HG03066 (cell line): ENCODE results near the gene USP6NL.
"Not testable (repeated sequence)": the region's sequence is repeated elsewhere in the genome, so short reads cannot be mapped to it uniquely, and the experiment has no call there.

Experiments
- ATAC-seq: cut with Tn5 transposase; IDR thresholded peaks from one replicate; pipeline ENCODE4 v1.9.1; 2021; ENCODE audit warnings: low read depth; ENCODE audit not compliant: unreplicated experiment

USP6NL gene

DNA sequence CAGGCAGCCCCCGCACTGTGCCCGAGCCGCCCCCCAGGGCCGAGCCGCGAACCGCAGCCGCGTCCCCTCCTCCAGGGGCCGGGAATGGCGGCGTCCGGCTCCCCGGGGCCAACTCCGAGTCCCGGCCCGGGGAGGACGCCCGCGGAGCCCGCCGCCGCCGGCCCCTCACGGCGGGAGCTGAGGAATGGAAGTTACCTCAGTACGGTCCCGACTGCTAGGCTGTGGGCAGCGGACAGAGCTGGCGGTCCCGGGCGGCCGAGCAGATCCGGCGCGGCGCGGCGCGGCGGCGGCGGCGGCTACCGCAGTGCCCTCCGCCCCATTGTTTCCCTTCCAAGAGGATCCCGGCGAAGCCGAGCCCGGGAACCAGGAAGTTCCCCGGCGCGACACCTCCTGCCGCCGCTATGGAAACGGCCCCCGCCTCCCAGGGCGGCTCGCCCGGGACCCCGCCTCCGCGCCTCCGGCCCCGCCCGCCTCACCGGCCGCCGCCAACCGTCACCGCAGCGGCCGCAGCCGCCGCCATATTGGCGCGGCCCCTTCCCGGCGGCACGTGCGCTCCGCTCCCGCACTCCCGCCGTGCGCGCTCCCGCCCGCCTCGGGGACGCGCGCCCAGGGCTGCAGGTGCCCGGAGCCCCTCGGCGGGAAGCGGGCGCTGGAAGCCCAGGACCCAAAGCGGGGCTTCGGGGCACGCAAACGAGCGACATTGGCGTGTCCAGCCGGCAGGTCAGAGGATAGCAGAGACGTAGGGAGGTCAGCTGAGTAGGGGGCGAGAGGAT, at the start of gene USP6NL:
Gene USP6NL (minus strand): TSS at position 403 of the 773 bp plus-strand sequence. CDS start 14,016 bp downstream, outside the sequence.
- peak; percentile 48 for ATAC-seq

DNA sequence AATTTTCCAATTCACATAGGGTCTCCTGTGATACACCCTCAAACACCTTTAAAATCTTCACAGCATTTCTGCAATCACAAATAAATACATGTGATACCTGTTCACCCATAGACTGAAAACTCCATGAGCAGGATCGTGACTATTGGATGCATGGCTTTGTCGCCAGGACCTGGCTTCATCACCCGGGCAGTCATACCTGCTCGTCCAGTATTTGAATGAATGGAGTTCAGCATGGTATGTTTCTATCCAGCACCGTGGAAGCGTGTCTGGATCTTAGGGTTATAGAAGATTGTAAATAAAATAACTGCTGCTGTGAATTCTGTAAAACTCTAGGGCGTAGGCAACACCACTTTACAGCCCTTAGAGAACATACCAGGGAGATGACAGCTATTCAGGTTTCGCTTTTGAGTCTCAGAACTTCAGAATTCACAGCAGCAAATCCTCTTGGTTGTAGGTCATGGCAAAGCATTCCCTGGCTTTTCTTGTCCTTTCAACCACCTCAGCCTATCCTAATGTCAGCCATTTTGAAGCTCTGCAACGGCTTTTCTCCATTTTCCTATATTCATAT, 47.4 kb upstream of the USP6NL start:
- no peak for ATAC-seq

DNA sequence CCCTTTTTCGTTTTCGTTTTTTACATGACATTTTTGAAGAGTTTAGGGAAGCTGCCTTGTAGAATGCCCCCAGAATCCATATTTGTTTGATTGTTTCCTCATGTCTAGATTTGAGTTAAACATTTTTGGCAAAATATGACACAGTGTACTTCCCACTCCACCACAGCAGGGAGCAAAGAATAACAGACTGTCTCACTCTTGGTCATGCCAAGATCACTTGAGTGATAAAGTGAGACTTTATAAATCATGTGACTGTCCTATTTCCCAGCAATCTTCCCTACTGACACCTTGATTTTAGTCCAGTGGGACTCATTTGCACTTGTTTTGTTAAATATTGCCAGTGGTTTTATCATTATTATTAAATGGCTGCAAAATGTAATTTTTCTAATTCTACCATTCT, 44.4 kb upstream of the USP6NL start:
- ATAC-seq, result no peak

DNA sequence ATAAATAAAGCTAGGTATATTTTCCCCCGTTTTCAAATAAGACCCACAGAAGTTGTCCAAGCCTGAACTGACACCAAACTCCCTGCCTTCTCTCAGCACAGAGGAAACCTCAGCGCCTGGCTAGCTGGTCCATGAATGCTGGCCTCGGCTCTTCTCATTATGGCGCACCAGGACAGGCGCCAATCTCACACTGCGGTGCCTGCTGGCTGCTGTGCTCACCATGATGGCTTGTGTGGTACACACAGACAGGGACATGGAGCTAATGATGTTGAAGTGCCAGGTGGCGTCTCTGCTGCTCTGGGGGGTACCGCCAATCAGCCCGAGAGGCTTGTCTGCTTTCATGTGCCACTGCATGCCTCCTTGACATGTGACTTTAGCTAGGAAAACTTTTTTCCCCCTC, 43.2 kb upstream of the USP6NL start:
- ATAC-seq, result no peak

DNA sequence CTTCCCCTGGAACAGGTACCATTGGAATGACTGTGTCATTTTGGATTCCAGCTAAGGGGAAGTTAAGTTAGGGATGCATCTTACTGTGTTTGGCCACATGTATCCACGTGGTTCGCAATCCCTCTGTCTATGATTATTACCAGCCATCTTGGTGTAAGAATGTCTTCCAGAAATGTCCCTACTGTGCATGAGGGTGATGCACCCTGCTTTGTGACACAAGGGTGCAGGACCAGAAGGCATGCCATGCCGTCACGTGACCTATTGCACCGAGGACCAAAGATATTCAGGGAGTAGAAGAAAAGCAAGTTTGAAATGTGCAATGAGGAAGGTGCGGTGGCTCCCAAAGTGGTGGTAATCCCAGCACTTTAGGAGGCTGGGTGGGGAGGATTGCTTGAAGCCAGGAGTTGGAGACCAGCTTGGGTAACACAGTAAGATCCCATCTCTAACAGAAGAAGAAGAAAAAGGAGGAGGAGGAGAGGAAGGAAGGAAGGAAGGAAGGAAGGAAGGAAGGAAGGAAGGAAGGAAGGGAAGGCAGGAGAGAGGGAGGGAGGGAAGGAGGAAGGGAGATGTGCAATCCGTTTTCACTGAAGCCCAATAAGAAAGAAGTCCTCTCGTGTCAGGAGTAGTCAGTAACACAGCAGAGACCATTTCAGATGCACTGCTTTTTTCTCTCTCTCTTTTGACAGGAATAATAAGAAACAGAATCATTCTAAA, 42.5 kb upstream of the USP6NL start:
- ATAC-seq, result no peak

DNA sequence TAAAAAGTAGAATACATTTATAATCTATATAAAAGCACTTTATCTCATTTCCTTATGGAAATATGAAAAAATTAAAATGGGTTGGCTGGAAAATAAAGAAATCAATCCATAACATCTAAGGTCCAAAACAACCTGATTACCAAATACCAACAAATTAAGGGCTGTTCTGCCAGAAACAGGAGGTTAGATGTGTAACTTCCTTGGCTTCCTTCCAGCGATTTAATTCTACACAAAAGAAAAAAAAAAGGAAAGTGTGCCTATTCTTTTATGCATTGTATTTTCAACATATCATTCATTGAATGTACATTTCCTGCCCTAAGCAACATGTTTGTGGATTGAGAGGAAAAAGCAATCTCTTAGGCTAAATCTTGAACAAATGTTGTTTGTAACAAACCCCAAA, 36.2 kb upstream of the USP6NL start:
- ATAC-seq, result no peak

DNA sequence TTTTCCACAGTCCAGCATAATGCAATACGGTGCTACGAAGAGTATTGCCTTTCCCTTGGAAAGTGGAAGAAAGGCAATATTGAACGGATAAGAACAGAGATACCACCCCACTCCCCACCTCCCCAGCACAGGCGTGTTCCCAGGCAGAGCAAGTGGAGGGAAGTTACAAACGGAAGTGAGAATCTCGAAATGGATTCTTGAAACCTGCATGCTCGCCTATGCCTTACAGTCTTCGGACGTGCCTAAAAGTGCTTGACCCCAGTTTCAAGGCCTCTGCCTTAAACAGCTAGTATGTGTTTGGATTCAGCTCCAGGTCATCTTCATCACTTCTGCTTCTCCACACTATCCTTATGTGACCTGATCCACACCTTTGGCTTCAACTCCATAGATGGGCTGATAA, 35.0 kb upstream of the USP6NL start:
- no peak for ATAC-seq

DNA sequence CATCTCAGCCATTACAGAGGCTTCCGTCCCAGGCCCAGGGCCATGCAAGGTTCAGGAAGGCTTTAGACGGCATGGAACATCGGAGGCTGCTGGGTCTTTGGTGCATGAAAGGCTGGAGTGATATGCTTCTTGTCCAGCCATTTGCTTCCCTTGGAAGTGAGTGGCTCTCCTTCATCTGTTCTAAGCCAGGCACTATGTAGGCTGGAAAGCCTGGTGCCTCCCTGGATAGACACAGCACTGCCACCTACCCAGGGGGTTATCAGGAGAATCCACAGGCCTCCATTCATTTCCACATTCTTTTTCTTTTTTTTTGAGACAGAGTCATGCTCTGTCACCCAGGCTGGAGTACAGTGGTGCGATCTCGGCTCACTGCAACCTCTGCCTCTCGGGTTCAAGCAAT, 31.6 kb upstream of the USP6NL start:
- no peak for ATAC-seq

DNA sequence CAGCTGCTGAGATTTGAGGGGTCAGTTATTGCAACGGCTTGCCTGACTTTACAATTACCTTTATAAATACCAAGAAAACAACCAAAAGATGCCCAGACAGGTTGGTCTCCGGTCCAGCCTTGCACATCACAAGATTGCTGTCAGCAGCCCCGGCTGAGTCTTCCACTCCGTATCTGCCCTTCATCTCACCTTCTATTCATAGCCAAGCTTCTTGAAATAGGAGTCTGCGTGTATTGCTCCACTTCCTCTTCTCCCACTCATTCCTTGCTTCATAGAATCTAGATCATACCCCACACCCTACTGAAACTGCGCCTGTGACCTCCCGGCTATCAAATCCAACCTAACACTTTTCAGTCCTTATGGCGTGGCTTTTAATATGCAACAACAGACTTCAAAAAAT, 31.1 kb upstream of the USP6NL start:
- ATAC-seq, result no peak

DNA sequence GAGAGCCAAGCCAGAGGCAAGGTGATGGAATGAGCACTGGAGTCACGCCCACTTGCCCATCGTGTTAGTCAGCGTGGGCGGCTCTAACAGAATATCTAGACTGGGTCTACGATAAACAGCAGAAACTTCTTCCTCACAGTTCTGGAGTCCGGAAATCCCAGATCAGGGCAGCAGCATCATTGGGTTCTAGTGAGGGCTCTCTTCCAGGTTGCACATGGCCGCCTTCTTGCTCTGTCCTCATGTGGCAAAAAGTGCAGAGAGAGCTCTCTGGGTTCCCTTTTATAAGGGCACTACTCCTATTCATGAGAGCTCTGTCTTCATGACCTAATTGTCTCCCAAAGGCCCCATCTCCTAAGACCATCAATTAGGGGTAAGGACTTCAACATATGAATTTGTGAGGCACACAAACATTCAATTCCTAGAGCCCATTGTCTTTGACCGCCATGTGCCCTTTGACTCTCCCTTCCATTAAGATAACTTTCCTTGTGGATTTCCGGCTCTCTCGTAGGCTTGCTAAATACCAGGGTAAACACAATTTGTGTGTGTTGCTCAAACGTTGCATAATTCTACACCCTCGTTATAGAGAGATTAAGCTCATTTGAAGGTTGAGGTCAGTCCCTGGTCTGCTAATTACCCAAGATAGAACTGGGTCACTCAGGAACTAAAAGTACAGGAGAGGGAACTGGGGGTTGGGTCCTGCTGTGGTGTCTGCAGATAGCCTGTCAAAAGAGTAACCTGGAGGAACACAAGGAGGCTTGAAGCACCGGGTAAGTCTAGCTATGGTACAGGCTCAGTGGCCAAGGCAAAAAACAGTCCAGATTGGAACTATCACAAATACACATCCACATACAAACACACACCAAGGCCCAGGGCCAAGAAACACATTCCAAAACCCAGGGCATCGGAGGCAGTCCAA, 28.7 kb upstream of the USP6NL start:
- ATAC-seq, result no peak

DNA sequence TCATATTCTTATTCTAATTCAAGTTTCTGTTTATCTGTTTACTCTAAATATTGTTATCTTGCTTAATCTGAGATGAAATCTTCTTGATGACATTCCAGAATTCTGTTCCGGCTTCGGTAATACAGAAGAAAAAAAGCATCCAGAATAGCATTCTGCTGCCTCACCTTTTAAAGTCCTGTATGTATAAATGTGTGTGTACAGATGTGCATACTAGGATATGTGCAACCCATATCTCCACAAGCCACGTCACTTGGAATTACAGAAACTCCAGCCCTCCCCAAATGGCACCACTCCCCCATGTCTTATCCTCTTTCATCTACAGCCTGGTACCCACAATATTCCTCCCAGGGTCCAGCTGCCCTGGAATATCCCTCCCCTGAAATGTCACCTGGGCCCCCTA, 27.9 kb upstream of the USP6NL start:
- ATAC-seq, result no peak

DNA sequence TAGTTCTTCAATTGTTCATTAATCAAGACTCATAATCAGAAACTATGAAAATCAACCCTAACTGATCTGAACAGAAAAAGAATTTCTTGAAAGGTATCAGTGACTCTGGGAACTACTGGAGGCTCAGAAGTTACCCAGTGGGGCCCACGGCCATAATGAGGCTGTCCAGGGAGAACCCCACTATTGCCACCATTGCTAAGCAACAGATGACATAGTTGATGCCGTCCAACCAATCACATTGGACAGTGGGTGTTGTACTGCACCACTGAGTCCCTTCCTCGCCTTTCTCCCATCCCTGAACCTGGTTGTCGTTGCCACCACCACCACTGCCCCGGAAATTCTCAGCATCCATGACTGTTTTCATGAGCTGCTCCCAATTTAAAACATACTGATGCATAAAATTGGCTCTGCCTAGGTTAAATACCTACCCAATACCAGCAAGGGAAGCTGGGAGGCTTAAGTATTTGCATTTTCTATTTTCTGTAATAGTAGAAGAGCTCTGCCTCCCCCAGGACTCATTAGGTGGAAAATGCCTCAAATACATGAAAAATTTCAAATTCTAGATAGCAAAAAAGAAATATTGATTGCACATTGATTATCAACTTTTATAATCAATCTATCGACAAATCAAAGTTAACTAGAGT, 26.7 kb upstream of the USP6NL start:
- ATAC-seq, result peak; percentile 86

DNA sequence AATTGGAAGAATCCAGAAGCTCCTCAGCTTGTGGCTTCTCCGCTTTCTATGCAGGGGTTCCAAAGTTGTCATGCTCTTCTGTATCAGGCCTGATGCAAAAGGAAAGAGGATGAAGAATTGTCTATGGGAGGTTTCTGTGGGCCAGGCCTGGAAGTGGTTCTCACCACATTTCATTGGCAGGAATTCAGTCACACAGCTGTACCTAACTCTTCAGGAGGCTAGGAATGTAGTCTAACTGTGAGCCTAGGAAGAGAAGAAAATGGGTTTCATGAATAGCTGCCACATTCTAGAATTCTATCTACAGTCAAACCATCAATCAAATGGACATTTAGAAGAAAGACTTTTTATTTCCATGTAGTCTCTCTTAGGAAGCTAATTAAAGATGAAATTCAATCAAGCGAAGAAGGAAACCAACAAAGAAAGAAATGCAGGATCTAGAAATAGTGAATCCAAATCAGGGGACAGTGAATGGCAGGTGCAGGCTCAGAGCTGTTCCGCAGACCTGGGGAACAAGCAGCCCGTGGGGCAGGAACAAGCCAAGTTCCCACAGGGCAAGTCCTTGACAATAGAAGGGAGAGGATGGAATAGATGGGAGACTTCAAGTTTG, 25.4 kb upstream of the USP6NL start:
- no peak for ATAC-seq

DNA sequence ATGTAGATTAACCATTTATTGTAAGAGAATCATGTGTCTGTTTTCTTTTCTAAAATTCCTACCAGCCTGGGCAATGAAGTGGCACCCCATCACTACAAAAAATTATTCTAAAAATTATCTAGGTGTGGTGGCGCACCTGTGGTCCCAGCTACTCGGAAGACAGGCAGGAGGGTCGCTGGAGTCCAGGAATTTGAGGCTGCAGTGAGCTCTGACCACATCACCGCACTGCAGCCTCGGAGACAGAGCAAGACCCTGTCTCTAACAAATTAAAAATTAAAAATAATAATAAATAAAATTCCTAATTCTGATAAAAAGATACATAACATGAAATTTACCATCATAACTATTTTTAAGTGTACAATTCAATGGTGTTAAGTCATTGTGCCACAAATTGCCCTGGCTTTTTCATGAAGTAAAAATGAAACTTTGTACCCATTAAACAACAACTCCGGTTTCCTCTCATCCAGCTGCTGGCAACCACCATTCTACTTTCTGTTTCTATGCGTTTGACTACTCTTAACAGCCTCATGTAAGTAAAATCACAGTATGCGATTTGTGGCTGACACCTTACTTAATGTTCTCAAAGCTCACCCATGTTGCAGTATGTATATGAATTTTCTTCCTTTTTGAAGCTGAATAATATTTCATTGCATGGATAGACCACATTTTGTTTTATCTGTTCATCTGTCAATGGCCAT, 20.6 kb upstream of the USP6NL start:
- ATAC-seq, result peak; percentile 96

DNA sequence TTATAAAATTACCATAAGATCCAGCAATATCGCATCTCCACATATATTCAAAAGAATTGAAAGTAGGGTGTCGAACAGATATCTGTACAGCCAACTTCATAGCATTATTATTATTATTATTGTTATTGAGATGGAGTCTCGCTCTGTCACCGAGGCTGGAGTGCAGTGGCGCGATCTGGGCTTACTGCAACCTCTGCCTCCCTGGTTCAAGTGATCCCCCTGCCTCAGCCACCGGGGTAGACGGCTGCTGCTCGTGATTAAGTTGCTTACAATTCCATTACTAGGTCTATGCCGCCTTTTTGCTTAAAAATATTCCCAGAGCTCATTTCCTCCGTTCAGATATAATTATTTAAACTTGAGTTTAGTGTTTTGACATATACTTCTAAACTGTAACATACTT, 19.8 kb upstream of the USP6NL start:
- ATAC-seq, result no peak

DNA sequence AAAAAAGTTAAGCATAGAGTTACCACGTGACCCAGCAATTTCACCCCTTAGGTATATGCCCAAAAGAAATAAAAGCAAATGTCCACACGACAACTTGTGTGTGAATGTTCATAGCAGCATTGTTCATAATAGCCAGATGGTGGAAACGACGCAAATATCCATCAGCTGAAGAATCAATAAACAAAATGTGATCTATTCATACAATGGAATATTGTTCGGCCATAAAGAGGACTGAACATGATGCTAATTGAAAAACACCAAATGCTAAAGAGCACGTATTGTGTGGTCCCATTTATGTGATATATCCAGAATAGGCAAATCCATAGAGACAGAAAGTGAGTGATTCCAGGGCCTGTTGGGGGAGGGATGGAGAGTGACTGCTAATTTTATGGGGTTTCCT, 18.3 kb upstream of the USP6NL start:
- ATAC-seq, result no peak

DNA sequence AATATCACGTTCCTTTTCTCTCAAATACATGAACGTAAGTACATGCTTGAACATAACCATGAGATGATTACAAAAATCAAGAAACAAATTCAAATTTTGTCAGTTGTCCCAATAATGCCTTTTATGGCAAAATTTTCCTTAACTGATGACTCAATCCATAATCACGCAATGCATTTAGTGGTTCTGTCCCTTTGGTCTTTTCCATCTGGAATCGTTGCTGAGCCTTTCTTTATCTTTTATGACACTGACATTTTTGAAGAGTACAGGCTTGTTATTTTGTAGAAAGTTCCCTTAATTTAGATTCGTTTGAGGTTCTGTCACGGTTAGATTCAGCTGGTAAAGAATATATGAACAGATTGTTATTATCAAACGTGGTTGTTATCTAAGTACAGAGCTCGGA, 16.5 kb upstream of the USP6NL start:
- not testable (repeated sequence) for ATAC-seq

DNA sequence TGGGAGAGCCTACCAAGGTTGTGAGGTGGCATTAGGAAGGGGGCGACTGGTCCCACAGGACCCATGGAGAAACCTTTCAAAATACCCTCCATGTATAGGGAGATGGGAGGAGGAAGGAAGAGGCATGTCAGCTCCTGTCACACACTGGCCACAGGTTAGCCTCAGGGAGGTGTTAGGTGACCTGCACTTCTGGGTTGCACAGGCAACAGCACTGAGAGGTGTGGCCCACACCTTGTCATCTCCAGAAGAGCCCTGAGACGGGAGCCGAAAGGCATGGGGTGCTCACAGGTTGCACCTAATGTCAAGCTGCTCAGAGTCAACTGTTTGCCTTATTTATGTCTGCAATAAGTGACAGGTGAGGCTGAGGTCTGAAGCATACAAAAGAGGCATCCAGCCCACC, 14.6 kb upstream of the USP6NL start:
- ATAC-seq, result no peak

DNA sequence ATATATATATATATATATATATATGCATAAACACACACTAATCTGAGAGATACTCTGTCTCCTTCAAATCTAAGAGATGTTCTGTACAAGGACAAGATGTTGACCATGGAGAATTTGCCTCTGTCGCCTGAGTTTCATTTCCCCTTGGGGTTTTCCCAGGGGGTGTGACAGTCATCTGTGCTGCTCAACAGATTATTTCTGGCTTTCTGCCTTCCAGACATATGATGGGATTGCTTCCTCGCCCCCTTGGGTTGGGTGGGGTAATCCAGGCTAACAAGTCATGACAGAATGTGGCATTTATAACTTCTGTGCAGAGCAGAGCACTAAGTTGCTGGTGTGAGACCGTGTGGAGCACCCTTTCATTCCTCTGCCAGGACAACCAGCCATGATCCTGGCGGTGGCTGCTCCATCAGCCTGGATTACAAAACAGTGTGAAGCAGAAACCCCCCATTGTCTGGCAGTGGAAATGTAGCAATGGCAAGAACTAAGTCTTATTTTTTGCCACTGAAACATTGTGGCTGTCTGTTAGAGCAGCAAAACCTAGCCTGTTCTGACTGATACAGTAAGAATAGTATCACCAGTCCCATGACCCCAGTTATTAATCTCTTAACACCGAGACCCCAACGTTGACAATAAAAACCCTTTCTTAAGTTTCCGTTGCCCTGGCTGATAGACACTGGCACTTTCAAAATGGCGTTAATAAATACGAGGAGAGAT, 13.7 kb upstream of the USP6NL start:
- ATAC-seq, result peak; percentile 88
